HepG2 (cell line): Measurements from ENCODE around the gene BCAM. TPM values are rescaled to one million over a fixed set of nuclear protein-coding genes. Genes with fewer than 3 reads are reported as not detected.

ENCODE experiments used
- ARNT2 ChIP-seq: sonication (generic); formaldehyde crosslinking; IDR thresholded peaks from 2 replicates; pipeline ENCODE4 v1.8.0; 2022; ENCODE audit warnings: mild to moderate bottlenecking, low read depth, missing genetic modification reagents, moderate library complexity
- CHCHD3 ChIP-seq: sonication (generic); formaldehyde crosslinking; IDR thresholded peaks from 2 replicates; pipeline ENCODE4 v1.8.0; 2022; ENCODE audit warnings: mild to moderate bottlenecking, missing genetic modification reagents, moderate library complexity
- ERF ChIP-seq: IDR thresholded peaks from 2 replicates; pipeline ENCODE4 v1.6.1; 2018; ENCODE audit warnings: missing biosample characterization, missing genetic modification reagents
- HDAC1 ChIP-seq: sonication (generic); formaldehyde crosslinking; IDR thresholded peaks from 2 replicates; pipeline ENCODE4 v1.5.1; 2020; ENCODE audit warnings: mild to moderate bottlenecking, missing genetic modification reagents
- MBNL3 ChIP-seq: fragments of 250-450 bp; sonication (Bioruptor Pico); conservative IDR thresholded peaks from 2 replicates; pipeline ENCODE4 v1.8.0; 2022; ENCODE audit warnings: mild to moderate bottlenecking, inconsistent platforms
- NONO ChIP-seq, 2 experiments: fragments of 450-650 bp in 1 of 2; sonication (generic) in 1 of 2; formaldehyde crosslinking in 1 of 2; IDR thresholded peaks in 1 of 2; conservative IDR thresholded peaks in 1 of 2; 2 replicates each; pipeline versions ENCODE4 v1.6.1 to v1.8.0; 2017 to 2022; ENCODE audit warnings: mild to moderate bottlenecking in 1 of 2, missing genetic modification reagents in 1 of 2, moderate library complexity in 1 of 2
- PAF1 ChIP-seq: IDR thresholded peaks from 2 replicates; pipeline ENCODE4 v1.6.1; 2016; ENCODE audit warnings: missing genetic modification reagents, missing compliant biosample characterization
- RXRB ChIP-seq: IDR thresholded peaks from 2 replicates; pipeline ENCODE4 v1.6.1; 2016; ENCODE audit warnings: borderline replicate concordance, missing genetic modification reagents, missing compliant biosample characterization
- SOX6 ChIP-seq, 2 experiments: fragments of 450-650 bp in 1 of 2; sonication (generic) in 1 of 2; formaldehyde crosslinking in 1 of 2; IDR thresholded peaks; 2 replicates each; pipeline versions ENCODE4 v1.4.0 to v1.6.1; 2017 to 2020; ENCODE audit warnings: antibody characterized with exemption in 1 of 2, mild to moderate bottlenecking in 1 of 2, missing genetic modification reagents in 1 of 2
- polyA plus RNA-seq, 8 experiments: library from polyadenylated mRNA; depleted of rRNA in 3 of 8; stranded (reverse) in 7 of 8; unstranded in 1 of 8; fragments of >200 nt; fragmentation: Illumina TruSeq in 4 of 8; extraction: Trizol in 4 of 8; gene quantifications; 2 replicates each; pipeline versions ENCODE4 v1.2.1 to v1.2.3, GENCODE V29; 2011 to 2016; ENCODE audit warnings: low read depth in 4 of 8, missing spikeins in 1 of 8, mixed read lengths in 1 of 8; ENCODE audit not compliant: insufficient read depth in 1 of 8
- total RNA-seq, 5 experiments: library from RNA; depleted of rRNA; stranded (reverse); fragments of >200 nt; fragmentation: Illumina TruSeq; extraction: Trizol; gene quantifications; 2 replicates each; pipeline ENCODE4 v1.2.3, GENCODE V29; 2016; ENCODE audit warnings: low read depth in 1 of 5
- TF ChIP-seq, protein P1 (sequence below): sonication (generic); formaldehyde crosslinking; IDR thresholded peaks from 2 replicates; pipeline ENCODE4 v1.8.0; 2022; ENCODE audit warnings: mild to moderate bottlenecking, missing genetic modification reagents
- TF ChIP-seq, protein P2 (sequence below): sonication (generic); formaldehyde crosslinking; IDR thresholded peaks from 2 replicates; pipeline ENCODE4 v1.8.1; 2022; ENCODE audit warnings: low read depth, mild to moderate bottlenecking, missing genetic modification reagents
- TF ChIP-seq, protein P3 (sequence below): sonication (generic); formaldehyde crosslinking; IDR thresholded peaks from 2 replicates; pipeline ENCODE4 v1.8.1; 2023; ENCODE audit warnings: mild to moderate bottlenecking, missing genetic modification reagents
- TF ChIP-seq, protein P4 (sequence below): sonication (generic); formaldehyde crosslinking; IDR thresholded peaks from 2 replicates; pipeline ENCODE4 v1.4.0; 2020; ENCODE audit warnings: missing genetic modification reagents

BCAM gene
- total and polyA plus RNA-seq, 2 of the 13 experiments (the other 11 are each of a cell fraction or from before 2014, with no cell fraction given): 51.2 to 62.7 TPM

DNA sequence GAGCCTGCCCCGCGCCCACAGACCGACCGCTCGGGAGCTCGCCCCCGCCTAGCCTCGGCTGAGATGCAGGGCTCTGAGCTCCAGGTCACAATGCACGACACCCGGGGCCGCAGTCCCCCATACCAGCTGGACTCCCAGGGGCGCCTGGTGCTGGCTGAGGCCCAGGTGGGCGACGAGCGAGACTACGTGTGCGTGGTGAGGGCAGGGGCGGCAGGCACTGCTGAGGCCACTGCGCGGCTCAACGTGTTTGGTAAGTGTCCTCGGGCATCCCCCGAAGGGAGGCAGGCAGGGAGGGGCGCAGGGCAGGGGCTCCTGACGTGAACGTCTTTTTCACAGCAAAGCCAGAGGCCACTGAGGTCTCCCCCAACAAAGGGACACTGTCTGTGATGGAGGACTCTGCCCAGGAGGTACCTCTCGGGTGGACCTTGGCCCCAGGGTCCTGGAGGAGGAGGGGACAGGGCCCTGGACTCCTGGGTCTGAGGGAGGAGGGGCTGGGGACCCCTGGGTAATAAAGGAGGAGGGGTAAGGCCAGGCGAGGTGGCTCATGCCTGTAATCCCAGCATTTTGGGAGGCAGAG is 3.3 kb downstream of the BCAM start (continued):
- TF ChIP-seq, protein P1, sequence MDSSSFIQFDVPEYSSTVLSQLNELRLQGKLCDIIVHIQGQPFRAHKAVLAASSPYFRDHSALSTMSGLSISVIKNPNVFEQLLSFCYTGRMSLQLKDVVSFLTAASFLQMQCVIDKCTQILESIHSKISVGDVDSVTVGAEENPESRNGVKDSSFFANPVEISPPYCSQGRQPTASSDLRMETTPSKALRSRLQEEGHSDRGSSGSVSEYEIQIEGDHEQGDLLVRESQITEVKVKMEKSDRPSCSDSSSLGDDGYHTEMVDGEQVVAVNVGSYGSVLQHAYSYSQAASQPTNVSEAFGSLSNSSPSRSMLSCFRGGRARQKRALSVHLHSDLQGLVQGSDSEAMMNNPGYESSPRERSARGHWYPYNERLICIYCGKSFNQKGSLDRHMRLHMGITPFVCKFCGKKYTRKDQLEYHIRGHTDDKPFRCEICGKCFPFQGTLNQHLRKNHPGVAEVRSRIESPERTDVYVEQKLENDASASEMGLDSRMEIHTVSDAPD (CRISPR knock-in tag): peak; percentile 38; the same call in 1 of the 2 replicates
- TF ChIP-seq CHCHD3 (CRISPR knock-in tag) (no peak), RXRB (CRISPR knock-in tag) (peak; percentile 48), SOX6 (IDR thresholded peaks at IDR 0.05) (no peak), SOX6 (CRISPR knock-in tag; IDR thresholded peaks at IDR 0.05) (peak; percentile 86), PAF1 (CRISPR knock-in tag) (no peak), NONO (IDR thresholded peaks at IDR 0.05) (no peak), NONO (CRISPR knock-in tag; conservative IDR thresholded peaks at IDR 0.05) (peak; percentile 56; the same call in 1 of the 2 replicates), MBNL3 (CRISPR knock-in tag) (no peak), ERF (CRISPR knock-in tag) (0 out of 2 replicates have a peak, but pooled peaks have one; percentile 39), HDAC1 (CRISPR knock-in tag) (peak; percentile 83), ARNT2 (no peak)
- TF ChIP-seq, protein P2, sequence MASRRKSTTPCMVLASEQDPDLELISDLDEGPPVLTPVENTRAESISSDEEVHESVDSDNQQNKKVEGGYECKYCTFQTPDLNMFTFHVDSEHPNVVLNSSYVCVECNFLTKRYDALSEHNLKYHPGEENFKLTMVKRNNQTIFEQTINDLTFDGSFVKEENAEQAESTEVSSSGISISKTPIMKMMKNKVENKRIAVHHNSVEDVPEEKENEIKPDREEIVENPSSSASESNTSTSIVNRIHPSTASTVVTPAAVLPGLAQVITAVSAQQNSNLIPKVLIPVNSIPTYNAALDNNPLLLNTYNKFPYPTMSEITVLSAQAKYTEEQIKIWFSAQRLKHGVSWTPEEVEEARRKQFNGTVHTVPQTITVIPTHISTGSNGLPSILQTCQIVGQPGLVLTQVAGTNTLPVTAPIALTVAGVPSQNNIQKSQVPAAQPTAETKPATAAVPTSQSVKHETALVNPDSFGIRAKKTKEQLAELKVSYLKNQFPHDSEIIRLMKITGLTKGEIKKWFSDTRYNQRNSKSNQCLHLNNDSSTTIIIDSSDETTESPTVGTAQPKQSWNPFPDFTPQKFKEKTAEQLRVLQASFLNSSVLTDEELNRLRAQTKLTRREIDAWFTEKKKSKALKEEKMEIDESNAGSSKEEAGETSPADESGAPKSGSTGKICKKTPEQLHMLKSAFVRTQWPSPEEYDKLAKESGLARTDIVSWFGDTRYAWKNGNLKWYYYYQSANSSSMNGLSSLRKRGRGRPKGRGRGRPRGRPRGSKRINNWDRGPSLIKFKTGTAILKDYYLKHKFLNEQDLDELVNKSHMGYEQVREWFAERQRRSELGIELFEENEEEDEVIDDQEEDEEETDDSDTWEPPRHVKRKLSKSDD (CRISPR knock-in tag): no peak
- TF ChIP-seq, protein P3, sequence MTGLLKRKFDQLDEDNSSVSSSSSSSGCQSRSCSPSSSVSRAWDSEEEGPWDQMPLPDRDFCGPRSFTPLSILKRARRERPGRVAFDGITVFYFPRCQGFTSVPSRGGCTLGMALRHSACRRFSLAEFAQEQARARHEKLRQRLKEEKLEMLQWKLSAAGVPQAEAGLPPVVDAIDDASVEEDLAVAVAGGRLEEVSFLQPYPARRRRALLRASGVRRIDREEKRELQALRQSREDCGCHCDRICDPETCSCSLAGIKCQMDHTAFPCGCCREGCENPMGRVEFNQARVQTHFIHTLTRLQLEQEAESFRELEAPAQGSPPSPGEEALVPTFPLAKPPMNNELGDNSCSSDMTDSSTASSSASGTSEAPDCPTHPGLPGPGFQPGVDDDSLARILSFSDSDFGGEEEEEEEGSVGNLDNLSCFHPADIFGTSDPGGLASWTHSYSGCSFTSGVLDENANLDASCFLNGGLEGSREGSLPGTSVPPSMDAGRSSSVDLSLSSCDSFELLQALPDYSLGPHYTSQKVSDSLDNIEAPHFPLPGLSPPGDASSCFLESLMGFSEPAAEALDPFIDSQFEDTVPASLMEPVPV (CRISPR knock-in tag): no peak; the same call in 1 of the 2 replicates
- TF ChIP-seq, protein P4, sequence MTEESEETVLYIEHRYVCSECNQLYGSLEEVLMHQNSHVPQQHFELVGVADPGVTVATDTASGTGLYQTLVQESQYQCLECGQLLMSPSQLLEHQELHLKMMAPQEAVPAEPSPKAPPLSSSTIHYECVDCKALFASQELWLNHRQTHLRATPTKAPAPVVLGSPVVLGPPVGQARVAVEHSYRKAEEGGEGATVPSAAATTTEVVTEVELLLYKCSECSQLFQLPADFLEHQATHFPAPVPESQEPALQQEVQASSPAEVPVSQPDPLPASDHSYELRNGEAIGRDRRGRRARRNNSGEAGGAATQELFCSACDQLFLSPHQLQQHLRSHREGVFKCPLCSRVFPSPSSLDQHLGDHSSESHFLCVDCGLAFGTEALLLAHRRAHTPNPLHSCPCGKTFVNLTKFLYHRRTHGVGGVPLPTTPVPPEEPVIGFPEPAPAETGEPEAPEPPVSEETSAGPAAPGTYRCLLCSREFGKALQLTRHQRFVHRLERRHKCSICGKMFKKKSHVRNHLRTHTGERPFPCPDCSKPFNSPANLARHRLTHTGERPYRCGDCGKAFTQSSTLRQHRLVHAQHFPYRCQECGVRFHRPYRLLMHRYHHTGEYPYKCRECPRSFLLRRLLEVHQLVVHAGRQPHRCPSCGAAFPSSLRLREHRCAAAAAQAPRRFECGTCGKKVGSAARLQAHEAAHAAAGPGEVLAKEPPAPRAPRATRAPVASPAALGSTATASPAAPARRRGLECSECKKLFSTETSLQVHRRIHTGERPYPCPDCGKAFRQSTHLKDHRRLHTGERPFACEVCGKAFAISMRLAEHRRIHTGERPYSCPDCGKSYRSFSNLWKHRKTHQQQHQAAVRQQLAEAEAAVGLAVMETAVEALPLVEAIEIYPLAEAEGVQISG (CRISPR knock-in tag): no peak
